ENCODE results near the gene RASGRF2.

DNA sequence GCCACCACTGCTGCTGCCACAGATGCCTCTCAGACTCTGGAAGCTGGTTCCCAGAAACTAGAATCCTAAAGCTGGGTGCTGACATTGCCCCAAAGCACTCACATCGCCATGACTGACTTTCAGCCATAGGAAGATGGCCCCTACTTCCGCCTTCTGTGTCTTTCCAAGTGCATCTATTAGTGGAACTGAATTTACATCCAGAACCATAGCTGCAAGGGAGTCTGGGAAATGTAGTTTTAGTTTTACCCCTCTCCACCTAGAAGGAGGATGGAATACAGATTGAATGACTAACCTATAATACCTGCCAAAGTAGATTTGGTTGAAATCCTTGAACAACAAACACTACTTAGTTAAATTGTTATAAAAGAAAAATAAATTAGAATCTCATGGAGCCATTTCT is 118.8 kb downstream of the RASGRF2 start:
- TF ChIP-seq CEBPB (IDR thresholded peaks at IDR 0.05) (no peak), GATA3 (IDR thresholded peaks at IDR 0.05; ENCODE audit: borderline replicate concordance) (no peak), SMC3 (IDR thresholded peaks at IDR 0.05) (no peak), RAD21 (conservative IDR thresholded peaks at IDR 0.05 in 1 of 2, IDR thresholded peaks at IDR 0.05 in 1 of 2) (no peak), POLR2A (IDR thresholded peaks at IDR 0.05; ENCODE audit: low read length) (no peak), RCOR1 (IDR thresholded peaks at IDR 0.05; ENCODE audit: low read depth, low read length) (no peak), HDAC2 (IDR thresholded peaks at IDR 0.05) (no peak), ZC3H11A (IDR thresholded peaks at IDR 0.05) (no peak), CBX8 (IDR thresholded peaks at IDR 0.05) (no peak)
- TF ChIP-seq, protein P1, sequence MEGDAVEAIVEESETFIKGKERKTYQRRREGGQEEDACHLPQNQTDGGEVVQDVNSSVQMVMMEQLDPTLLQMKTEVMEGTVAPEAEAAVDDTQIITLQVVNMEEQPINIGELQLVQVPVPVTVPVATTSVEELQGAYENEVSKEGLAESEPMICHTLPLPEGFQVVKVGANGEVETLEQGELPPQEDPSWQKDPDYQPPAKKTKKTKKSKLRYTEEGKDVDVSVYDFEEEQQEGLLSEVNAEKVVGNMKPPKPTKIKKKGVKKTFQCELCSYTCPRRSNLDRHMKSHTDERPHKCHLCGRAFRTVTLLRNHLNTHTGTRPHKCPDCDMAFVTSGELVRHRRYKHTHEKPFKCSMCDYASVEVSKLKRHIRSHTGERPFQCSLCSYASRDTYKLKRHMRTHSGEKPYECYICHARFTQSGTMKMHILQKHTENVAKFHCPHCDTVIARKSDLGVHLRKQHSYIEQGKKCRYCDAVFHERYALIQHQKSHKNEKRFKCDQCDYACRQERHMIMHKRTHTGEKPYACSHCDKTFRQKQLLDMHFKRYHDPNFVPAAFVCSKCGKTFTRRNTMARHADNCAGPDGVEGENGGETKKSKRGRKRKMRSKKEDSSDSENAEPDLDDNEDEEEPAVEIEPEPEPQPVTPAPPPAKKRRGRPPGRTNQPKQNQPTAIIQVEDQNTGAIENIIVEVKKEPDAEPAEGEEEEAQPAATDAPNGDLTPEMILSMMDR (IDR thresholded peaks at IDR 0.05): no peak
- TF ChIP-seq, protein P2, sequence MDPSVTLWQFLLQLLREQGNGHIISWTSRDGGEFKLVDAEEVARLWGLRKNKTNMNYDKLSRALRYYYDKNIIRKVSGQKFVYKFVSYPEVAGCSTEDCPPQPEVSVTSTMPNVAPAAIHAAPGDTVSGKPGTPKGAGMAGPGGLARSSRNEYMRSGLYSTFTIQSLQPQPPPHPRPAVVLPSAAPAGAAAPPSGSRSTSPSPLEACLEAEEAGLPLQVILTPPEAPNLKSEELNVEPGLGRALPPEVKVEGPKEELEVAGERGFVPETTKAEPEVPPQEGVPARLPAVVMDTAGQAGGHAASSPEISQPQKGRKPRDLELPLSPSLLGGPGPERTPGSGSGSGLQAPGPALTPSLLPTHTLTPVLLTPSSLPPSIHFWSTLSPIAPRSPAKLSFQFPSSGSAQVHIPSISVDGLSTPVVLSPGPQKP (IDR thresholded peaks at IDR 0.05; ENCODE audit: low read depth, low read length): no peak
- TF ChIP-seq, protein P3, sequence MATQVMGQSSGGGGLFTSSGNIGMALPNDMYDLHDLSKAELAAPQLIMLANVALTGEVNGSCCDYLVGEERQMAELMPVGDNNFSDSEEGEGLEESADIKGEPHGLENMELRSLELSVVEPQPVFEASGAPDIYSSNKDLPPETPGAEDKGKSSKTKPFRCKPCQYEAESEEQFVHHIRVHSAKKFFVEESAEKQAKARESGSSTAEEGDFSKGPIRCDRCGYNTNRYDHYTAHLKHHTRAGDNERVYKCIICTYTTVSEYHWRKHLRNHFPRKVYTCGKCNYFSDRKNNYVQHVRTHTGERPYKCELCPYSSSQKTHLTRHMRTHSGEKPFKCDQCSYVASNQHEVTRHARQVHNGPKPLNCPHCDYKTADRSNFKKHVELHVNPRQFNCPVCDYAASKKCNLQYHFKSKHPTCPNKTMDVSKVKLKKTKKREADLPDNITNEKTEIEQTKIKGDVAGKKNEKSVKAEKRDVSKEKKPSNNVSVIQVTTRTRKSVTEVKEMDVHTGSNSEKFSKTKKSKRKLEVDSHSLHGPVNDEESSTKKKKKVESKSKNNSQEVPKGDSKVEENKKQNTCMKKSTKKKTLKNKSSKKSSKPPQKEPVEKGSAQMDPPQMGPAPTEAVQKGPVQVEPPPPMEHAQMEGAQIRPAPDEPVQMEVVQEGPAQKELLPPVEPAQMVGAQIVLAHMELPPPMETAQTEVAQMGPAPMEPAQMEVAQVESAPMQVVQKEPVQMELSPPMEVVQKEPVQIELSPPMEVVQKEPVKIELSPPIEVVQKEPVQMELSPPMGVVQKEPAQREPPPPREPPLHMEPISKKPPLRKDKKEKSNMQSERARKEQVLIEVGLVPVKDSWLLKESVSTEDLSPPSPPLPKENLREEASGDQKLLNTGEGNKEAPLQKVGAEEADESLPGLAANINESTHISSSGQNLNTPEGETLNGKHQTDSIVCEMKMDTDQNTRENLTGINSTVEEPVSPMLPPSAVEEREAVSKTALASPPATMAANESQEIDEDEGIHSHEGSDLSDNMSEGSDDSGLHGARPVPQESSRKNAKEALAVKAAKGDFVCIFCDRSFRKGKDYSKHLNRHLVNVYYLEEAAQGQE (IDR thresholded peaks at IDR 0.05): no peak
- TF ChIP-seq, protein P4, sequence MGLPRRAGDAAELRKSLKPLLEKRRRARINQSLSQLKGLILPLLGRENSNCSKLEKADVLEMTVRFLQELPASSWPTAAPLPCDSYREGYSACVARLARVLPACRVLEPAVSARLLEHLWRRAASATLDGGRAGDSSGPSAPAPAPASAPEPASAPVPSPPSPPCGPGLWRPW (IDR thresholded peaks at IDR 0.05): no peak
- TF ChIP-seq, protein P5, sequence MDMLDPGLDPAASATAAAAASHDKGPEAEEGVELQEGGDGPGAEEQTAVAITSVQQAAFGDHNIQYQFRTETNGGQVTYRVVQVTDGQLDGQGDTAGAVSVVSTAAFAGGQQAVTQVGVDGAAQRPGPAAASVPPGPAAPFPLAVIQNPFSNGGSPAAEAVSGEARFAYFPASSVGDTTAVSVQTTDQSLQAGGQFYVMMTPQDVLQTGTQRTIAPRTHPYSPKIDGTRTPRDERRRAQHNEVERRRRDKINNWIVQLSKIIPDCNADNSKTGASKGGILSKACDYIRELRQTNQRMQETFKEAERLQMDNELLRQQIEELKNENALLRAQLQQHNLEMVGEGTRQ (IDR thresholded peaks at IDR 0.05): no peak

Data from A549 (cell line).